Spleen (tissue), 7 donors: ENCODE results near the gene CHRNA4.

ENCODE experiments used
- POLR2A ChIP-seq, 3 donors: fragments of 450-650 bp; IDR thresholded peaks; one replicate each; pipeline ENCODE4 v1.5.1; 2017; ENCODE audit warnings: antibody characterized with exemption in 3 of 3, mild to moderate bottlenecking in 1 of 3
- POLR2AphosphoS5 ChIP-seq, 3 donors: sonication (generic); formaldehyde crosslinking; IDR thresholded peaks; one replicate each; pipeline ENCODE4 v1.5.1; 2017; ENCODE audit warnings: antibody characterized with exemption in 3 of 3
- TF ChIP-seq, protein P1 (sequence below), 11 experiments: fragments of 200-600 bp in 7 of 11; fragments of 450-650 bp in 4 of 11; sonication (generic) in 4 of 11; IDR thresholded peaks in 8 of 11; conservative IDR thresholded peaks in 3 of 11; 1 replicate in 7 of 11; 2 replicates in 4 of 11; pipeline versions ENCODE4 v1.4.0 to v1.8.0; 2016 to 2021; ENCODE audit warnings: antibody characterized with exemption in 11 of 11, inconsistent platforms in 4 of 11, mild to moderate bottlenecking in 1 of 11
- donor health status: DM: no; HTN: no; CAD: no; lungs with moderate emphysema.
- donor health status: DM: no; HTN: no; CAD: no.
- donor health status: DM: no; HTN: no; CAD: no.

DNA sequence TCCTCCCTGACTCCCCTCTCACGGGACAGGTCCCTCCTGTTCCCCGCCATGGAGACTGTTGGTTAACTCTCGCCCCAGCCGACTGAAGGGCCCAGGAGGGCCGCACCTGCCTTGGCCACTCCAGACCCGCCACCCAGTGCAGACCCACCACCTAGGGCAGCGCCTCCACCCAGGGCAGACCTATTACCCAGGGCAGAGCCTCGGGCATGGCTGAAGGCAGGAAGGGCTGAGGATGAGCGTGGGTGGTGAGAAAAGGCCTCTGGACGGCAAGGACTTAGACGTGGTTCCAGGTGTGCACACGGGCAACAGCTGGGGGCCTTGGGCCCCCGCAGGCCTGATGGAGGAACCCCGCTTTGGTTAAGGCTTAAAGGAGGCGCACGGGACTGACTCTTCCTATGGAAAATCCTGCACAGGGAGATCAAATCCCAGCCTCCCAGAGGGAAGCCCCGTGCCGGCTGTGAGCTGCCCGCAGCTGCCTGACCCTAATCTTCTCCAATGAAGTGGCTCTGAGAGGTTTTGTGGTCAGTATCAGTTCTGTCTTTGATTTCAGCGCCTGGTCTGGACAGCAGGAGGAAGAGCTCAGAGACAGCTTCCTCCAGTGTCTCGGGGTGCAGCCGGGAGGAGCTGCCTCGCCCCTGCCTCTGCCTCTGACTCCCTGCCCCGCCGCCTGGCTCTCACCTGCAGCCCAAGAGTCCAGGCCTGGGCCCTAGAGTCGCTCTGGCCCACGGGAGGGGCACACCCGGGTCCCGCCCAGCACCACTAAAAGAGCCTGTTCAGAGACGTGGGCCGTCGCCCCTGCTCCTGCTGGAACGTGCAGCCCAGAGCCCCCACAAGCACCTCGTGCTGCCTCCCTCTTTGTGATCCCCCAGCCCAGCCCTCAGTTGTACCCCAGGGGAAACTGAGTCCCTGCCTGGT is 12.1 kb upstream of the CHRNA4 start:
- no peak for TF ChIP-seq POLR2AphosphoS5 (IDR thresholded peaks at IDR 0.05)
- TF ChIP-seq, protein P1, sequence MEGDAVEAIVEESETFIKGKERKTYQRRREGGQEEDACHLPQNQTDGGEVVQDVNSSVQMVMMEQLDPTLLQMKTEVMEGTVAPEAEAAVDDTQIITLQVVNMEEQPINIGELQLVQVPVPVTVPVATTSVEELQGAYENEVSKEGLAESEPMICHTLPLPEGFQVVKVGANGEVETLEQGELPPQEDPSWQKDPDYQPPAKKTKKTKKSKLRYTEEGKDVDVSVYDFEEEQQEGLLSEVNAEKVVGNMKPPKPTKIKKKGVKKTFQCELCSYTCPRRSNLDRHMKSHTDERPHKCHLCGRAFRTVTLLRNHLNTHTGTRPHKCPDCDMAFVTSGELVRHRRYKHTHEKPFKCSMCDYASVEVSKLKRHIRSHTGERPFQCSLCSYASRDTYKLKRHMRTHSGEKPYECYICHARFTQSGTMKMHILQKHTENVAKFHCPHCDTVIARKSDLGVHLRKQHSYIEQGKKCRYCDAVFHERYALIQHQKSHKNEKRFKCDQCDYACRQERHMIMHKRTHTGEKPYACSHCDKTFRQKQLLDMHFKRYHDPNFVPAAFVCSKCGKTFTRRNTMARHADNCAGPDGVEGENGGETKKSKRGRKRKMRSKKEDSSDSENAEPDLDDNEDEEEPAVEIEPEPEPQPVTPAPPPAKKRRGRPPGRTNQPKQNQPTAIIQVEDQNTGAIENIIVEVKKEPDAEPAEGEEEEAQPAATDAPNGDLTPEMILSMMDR (IDR thresholded peaks at IDR 0.05 in 8 of 11, conservative IDR thresholded peaks at IDR 0.05 in 3 of 11) = no peak
- TF ChIP-seq POLR2A (IDR thresholded peaks at IDR 0.05) = no peak
